ENCODE results near the gene UMAD1.

The UMAD1 gene

DNA sequence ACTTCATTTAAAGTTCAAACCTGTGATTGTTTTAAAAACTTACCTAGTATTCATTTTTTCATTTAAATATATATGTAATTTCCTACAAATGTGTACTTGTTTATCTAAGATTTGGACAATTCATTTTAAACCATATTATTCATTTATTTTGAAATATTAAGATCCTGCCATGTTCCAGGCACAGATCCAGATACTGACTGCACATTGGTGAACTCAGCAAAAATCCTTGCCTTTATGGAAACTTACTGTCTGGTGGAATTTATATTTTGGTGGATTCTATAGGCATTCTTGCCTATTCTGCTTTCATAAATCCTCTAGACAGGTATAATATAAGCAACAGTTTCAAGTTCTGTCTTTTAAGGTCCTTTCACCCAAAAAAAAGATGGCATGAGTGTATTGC, 126.1 kb downstream of the UMAD1 start:
- no peak for DNase-seq (ENCODE audit: low read depth)

DNA sequence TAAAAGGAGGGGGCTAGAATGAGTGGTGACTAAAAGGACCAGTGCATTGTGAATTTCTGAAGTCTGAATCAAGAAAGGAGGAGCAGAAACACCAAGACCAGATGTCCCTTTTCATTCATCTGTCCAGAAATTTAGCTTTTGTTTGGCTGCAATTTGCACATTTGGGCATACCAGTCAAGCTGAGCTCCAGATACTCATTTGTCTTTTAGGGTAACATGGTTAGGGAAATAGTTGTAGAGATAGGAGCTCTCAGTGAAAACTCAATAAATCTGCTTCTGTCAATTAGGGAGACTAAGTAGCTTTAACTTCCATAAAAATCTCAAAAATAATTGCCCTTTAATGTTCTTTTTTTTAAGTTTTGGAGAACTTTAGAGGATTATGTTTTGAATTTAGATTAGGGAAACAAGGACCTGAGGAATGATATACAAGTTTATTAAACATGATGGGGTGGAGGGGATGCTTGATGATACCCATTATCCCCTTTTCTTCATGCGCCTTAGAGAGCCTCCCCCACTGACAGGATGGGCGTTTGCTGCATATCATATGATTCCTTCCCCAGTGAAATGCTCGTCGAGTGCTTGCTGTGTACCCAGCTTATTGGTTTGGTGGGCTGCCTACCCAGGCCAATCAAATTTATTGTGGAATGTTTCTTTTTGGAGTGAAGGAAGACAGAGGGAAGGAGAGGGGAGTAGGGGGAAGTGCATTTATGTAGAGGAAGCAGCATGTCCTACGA, 128.6 kb downstream of the UMAD1 start:
- DNase-seq (ENCODE audit: low read depth) = no peak

DNA sequence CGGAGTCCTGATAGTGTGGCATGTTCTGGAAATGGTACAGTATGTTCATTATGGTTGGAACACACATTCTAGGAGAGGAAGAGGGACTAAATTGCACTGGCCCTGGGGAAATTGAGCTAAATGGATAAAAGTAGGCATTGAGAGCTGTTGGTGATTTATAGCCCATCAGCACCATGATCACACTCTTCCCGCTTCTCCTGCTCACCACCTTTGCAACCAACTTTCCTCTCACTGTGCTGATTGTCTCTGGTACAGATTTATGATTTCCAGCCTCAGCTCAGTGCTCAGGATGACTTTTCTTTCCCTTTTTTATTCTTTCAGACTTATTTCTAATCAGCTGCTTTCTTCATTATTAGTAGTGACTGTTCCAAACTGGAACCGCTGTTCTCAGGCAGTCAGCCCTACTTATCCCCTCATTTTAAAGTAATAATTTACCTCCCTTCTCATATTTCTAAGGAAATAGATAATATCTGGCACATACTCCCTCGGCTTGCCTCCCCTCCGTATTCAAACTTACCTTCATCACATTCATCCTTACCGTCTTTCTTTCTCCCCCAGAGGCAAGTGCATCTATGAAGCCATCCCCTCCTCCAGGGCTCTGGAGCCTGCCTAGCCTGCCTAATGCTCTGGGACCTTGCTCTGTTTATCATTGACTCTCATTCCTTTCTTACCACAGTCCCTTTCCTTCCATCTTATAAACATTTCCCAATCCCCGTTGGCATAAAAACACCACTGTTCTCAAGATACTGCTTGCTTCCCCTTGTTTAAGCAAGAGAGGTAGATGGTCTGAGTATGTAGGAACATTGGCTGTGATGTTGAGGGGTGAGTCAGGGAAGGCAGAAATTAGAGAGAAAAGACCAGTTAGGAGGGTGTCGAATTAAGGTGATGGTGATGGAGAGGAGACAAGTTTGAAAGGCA, 129.4 kb downstream of the UMAD1 start:
- no peak for DNase-seq (ENCODE audit: low read depth)

DNA sequence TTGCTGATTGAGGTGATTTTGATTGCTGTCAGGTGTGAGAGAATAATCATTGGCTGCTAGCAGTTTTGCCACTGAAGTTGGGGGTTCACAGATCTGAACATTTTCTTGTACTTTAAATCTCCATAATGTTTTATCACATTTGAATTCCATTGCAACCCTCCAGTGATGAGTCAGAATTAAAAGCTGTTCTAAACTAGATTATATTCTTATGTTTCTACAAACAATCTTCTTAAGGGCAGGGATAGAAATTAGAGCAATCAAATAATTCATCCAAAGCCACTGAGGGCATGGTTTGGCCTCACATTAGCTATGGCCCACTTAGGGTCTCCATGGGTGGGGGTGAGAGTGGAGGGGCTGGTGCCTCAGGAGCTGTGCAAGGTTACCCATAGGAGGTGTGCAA, 130.9 kb downstream of the UMAD1 start:
- DNase-seq (ENCODE audit: low read depth) = no peak

DNA sequence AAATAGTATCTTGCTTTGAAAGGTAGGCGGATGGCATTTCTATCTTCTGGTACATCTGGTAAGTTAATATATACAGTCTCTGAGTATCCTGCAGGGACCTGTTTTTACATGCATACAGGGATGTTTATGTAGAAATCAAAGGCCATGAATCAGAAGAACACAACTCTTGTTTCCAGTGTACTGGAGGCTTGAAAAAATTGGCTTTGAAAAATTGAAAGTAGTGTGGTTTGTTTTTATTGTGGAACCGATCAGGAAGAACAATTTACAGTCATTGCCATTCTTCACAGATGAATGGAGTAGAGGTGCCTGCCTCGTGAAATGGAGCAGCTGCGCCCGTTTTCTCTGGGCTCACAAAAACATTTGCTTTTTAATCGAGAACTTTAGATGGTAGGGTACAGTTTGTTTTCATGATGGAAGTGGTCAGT, 131.9 kb downstream of the UMAD1 start:
- no peak for DNase-seq (ENCODE audit: low read depth)

DNA sequence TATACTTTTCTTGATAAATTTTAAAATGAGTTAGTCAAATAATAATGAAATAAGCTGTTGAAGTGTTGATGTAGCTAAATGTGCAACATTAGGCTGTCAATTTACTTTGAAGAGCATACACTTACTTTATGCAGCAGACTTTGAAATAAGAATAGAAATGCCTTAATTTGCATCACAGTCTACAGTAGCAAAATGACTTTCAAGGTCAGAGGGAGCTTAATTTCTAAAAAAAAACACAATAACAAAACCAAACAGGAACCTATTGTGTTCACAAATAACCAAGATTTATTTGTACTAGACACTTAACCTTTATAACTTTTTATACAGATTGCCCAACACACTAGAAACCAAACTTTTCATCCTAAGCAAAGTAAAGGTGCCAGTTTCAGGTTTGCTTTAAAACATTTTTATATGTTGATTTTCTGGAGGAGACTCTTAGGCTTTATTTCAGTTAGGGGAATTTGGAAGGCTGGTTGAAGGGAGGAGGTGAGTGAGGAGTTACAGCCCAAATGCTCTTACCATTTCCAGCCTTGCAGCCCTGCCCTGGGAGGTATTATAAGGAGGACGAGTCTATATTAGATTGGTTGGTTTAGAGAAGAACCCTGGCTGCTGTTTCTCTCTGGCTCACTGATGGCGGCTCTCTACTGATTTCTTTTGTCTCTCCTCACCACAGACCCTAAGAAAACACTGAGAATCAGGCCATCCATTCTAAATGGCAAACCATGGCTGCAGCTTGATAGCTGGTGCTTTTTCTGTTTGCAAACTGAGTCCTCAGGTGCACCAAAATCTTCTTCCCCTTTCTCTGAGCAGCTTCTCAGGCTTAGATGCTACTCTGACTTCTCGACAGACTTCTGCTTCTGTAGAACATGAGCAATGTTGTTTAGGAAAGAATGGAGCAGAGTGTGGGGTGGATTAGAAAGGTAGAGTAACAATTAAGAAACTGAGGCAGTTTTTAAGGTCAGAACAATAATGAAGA, 133.1 kb downstream of the UMAD1 start:
- no peak for DNase-seq (ENCODE audit: low read depth)

DNA sequence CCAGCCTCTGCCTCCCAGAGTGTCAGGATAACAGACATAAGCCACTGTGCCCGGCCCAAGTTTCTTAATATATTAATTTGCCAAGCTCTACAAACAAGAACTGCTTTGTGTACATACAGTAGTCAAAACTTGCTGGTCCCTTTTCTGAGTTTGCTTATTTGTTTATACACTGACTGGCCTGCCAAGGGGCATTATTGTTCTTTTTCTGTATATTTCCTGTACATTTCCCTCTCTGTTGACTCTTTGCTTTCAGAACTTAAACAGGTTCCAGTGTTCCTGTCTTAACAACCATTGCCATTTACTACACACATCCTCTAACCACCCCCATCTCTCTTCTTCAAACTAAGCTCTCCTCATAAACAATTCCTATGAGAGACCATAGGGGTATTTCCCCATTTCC, 139.3 kb downstream of the UMAD1 start:
- no peak for DNase-seq (ENCODE audit: low read depth)

DNA sequence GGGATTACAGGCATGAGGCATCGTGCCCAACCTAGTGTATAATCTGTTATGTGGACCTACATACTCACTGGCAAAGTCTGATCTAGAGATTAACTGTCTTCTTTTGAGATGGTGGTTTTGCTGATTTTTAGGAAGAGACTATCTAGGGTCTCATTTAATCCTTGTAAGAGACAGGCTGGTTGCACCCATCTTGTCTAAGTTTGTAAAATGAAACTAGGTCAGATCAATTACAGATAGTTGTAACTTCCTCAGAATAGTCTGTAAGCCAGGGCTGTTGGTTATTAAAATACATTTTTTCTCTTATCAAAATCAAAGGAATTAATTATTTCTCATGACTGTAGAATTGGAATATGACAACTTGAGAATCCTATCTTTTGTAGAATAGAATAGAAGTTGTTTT, 142.4 kb downstream of the UMAD1 start:
- no peak for DNase-seq (ENCODE audit: low read depth)

DNA sequence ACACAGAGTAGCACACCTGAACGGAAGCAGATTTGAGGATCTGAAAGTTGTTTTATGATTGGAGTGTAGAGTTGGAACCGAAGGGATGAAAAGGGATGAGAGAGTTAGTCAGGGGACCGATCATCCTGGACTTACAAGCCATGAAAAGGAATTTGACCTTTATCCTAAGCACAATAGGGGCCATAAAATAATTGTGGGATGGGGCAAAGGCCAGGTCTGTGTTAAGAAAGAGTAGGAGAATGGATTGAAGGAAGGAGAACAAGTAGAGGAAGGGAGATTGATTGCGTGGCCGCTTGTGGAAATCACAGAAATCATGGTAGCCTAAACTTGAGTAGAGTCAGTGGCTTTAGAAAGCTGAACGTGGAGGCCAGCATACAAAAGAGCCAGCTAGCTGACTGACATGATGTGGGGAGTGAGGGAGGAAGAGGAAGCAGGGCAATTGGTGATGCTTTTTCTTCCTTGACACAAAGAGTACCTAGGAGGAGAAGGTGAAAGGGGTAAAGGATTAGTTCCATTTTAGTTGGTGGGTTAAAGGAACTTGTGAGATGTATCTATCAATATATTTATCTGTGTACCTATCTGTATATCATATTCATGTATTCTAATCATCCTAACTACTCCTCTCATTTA, 144.9 kb downstream of the UMAD1 start:
- DNase-seq (ENCODE audit: low read depth) = no peak

DNA sequence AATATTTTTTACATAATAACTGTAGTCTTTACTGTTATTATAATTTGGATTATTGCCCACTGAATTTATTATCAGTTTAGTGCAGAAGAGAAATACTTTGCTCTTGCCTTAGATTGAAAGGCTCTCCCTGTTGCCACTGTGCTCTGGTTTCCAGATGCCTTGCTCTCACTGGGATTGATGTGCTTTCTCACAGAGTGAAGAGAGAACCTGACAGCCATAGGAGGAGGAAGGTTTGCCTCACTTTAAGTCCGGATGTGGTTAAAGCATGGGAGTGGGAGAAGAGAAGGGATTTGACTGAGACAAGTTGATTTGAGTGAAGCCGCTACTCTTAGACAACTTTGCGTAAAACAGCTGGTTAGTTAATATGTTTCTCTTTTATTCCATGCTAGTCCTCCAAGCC, 146.0 kb downstream of the UMAD1 start:
- no peak for DNase-seq (ENCODE audit: low read depth)

DNA sequence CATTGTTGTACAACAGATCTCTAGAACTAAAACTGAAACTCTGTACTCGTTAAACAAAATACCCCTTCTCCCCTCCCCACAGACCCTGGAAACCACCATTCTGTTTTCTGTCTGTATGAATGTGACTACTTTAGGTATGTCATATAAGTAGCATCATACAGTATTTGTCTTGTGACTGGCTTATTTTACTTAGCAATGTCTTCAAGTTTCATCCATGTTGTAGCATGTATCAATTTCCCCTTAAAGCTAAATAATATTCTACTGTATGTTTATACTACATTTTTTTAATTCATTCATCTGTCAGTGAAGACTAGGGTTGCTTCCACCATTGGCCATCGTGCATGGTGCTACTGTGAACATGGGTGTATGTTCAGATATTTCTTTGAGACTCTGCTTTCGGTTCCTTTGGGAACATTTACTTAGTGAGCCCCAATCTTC, 149.0 kb downstream of the UMAD1 start:
- DNase-seq (ENCODE audit: low read depth) = no peak

DNA sequence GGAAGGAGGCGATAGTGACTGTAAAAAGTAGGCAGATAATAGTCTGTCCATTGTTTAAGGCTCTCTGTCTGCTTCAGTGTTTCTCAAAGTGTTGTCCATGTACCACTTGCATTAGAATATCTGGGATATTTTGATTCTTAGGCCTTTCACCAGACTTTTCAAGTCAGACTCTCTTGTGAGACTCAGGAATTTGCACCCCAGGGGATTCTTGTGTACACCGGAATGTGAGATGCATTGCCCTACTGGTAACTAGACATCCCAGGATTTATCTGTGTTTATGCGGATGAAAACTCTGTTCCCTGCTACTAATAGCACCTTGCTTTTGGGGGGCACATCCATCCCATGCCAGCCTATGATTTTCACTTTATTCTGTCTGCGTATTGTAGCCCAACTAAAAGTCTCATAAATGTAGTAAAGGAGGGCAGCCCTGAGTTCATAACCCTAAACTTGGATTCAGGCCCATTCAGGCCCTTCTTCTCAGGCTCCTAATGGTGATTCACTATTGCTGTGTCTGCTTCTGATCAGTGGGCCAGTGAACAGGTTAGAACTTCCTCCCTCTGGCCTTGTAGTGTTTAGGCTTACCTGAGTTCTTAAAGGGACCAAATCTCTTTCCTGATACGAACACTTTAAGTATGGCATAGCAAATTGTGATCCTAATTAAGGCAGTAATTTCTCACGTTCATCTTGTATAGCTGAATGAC, 149.6 kb downstream of the UMAD1 start:
- no peak for DNase-seq (ENCODE audit: low read depth)

DNA sequence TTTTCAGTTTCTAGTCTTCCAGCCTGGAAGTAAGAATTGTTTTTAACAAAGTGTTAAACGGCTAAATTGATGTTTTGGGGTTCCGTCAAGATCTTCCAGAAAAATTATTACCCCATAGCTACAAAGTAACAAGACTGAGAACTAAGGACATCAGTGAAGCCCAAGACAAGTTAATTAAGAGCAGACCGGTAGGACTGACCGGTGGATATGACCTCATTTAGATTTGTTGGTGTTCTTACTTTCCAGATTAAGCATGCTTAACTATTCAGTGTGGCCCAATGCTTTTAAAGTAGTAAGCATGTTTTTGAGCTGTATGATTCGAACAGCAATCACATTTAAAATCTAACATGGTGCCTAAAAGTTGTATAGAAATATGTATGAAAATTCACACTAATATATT, 151.0 kb downstream of the UMAD1 start:
- no peak for DNase-seq (ENCODE audit: low read depth)

DNA sequence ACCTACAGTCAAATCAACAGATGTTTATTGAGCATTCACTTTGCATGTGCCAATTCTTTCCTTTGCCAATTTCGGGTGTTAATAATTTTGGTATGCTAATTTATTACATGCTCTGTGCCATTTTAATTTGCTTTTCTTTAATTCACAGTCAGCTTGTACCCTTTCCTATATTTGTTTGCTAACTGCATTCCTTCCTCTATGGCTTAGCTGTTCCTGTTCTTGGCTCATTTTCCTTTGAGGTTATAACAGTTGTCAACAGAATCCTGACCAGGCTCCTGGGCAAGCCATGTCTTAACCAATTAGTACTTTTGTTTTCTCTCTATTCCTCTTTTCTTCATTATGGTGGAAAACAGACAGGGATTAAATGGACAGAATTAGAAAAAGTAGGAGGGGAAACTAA, 151.5 kb downstream of the UMAD1 start:
- no peak for DNase-seq (ENCODE audit: low read depth)

DNA sequence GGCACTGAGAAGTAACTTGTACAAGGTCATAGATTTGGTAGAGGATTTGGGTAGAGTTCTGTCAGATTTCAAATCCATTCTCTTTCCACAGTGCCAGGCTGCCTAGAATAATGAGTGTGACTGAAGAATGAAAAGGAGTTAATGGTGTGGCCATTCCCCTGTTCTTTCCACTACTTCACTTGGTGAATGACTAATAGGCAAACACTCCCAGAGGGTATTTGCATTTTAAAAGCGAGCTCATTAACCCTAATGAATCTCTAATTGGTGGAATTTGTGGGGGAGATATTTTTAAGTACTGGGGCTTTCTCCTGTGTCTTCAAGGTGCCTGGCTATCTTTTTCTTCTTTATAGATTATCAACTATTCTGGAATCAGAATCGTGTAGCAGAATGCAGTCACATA, 152.7 kb downstream of the UMAD1 start:
- DNase-seq (ENCODE audit: low read depth) = no peak

DNA sequence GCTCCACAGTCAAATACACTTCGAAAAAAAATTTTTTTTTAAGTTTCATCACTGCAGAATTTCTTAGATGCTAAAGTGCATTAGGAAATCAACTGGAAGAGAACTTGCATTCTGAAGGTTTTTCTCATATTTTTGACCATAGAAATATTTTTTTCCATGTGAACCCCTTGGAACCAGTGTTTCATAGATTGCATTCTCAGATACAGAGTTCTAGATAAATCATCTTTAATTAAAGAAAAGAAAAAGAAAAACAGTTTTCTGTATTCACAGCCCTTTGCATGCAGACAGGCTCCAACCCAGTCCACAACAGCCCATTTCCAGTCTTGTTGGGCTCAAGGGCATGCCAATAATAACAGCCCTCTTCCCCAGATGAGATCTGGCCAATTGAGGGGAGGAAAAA, 153.4 kb downstream of the UMAD1 start:
- no peak for DNase-seq (ENCODE audit: low read depth)

DNA sequence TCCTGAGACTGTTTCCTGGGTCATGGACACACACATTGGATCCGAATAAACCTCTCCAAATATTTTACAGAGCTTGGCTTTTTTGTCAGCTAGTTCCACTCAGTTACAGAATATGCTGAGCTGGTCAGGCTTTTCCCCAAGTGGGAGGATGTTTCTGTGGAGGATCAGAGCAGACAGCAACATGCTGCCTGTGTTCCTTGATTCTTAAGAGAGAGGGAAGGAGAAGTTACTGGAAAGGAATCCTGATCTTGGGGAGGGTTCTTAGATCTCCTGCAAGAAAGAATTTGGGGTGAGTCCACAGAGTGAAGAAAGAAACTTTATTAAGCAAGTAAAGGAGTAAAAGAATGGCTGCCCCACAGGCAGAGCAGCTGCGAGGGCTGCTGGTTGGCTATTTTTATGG, 154.7 kb downstream of the UMAD1 start:
- DNase-seq (ENCODE audit: low read depth) = no peak

DNA sequence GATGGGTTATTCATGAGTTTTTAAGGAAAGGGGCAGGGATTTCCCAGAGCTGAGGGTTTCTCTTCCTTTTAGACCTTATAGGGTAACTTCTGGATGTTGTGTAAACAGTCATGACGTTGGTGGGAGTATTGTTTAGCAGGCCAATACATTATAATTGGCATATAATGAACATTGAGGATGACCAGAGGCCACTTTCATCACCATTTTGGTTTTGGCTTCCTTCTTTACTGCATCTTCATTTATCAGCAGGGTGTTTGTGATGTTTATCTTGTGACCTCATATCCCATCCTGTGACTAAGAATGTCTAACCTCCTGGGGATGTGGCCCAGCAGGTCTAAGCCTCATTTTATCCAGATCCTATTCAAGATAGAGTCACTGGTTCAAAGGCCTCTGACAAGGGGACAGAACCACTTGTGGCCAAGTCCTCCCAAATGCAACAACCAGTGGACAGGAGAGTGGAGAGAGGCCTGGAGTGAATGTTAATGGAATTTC, 155.1 kb downstream of the UMAD1 start:
- DNase-seq (ENCODE audit: low read depth) = peak; percentile 12

DNA sequence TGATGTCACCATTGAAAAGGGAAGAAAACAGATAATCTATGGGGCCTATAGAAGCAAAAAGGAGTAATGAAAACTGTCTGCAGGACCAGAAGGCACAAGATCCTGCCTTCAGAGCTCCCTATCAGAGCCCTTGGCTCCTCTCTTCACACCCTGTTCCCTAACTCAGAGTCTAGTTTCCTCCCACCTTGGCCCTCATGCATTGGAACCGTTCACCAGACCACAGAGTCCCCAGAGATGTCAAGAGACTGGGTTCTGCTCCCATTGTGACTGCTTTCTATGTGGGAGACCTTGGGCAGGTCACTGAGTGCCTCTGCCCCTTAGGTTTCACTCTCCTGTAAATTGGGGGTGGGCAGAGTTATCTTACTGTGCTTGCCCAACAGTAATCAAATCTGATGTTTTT, 158.0 kb downstream of the UMAD1 start:
- DNase-seq (ENCODE audit: low read depth) = no peak

DNA sequence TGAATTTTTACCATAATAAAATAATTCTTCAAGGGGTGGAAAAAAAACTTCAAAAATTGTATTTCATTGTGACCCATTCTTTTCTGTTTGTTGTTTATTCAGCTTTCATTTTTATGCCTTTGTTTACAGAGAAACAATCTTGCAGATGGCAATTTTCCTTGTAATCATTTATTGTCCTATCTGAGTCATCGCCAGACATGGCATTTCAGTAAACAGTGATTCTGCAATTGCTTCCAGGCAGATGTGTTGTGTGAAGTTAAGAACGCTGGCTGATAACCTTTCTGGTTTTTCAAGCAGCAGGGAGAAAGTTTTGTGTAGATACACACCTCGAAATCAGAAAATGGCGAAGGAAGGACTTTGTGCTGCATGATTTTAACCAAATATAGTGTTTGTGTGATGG, 158.6 kb downstream of the UMAD1 start:
- DNase-seq (ENCODE audit: low read depth) = no peak

DNA sequence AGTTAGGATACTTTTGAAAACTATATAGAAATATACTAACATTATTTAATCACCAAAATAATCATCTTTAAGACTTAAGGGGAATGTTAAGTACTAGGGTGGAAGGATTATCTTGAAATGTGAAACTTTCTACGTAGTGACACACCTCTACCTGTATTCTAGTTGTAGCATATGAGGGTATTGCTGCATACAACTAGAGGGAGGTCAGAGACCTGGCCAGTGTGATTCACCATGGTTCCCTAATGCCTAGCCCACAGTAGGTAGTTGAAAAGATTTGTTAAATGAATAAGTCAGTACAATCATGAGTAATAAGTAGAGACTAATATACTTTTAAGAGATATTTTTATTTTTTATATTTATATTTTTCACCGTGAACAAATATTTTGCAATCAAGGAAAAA, 162.0 kb downstream of the UMAD1 start:
- no peak for DNase-seq (ENCODE audit: low read depth)

Measured in HS-27A (cell line).